Keratinocyte (primary cell): ENCODE measurements around the gene SEZ6. TPM values are rescaled to one million over a fixed set of nuclear protein-coding genes. Genes with fewer than 3 reads are reported as not detected.

Experiments used
- DNase-seq: peaks from one replicate; pipeline ENCODE4 v3.0.0-alpha.2; 2011; ENCODE audit warnings: low read depth, missing footprints, low spot score
- FAIRE-seq: peaks from 2 replicates; lab custom pipeline; 2011; peaks lifted over from hg19 to GRCh38; lab: Jason Lieb, UNC
- H2AFZ ChIP-seq: 2 replicates; pipeline ENCODE4 v1.6.0; 2012; ENCODE audit warnings: low read length, control low read depth, inconsistent platforms; ENCODE audit not compliant: control insufficient read depth
- H3K27ac ChIP-seq: 2 replicates; pipeline ENCODE4 v1.5.1; 2011; ENCODE audit warnings: low read length; ENCODE audit not compliant: control insufficient read depth, insufficient read depth
- H3K27me3 ChIP-seq: 3 replicates; pipeline ENCODE4 v1.6.0; 2011; ENCODE audit warnings: low read length; ENCODE audit not compliant: control insufficient read depth, insufficient read depth; ENCODE audit errors: extremely low read depth
- H3K36me3 ChIP-seq, 2 experiments: 2 replicates in 1 of 2; 3 replicates in 1 of 2; pipeline ENCODE4 v1.5.1; 2011; ENCODE audit warnings: low read length in 2 of 2, mild to moderate bottlenecking in 1 of 2; ENCODE audit not compliant: control insufficient read depth in 2 of 2, insufficient read depth in 2 of 2; ENCODE audit errors: extremely low read depth in 1 of 2
- H3K4me1 ChIP-seq: 3 replicates; pipeline ENCODE4 v1.5.1; 2011; ENCODE audit warnings: low read length; ENCODE audit not compliant: control insufficient read depth, insufficient read depth; ENCODE audit errors: extremely low read depth
- H3K4me2 ChIP-seq: 3 replicates; pipeline ENCODE4 v1.6.0; 2011; ENCODE audit warnings: low read depth, low read length; ENCODE audit not compliant: control insufficient read depth, insufficient read depth; ENCODE audit errors: extremely low read depth
- H3K4me3 ChIP-seq, 3 experiments: fragments of 200-600 bp in 1 of 3; sonication (generic) in 1 of 3; 2 replicates in 2 of 3; 3 replicates in 1 of 3; pipeline ENCODE4 v1.5.1; 2011 to 2016; ENCODE audit warnings: low read length in 3 of 3, mild to moderate bottlenecking in 3 of 3, control low read depth in 2 of 3, inconsistent platforms in 1 of 3, low read depth in 1 of 3, mixed read lengths in 1 of 3, mixed run types in 1 of 3, moderate library complexity in 1 of 3; ENCODE audit not compliant: control insufficient read depth in 2 of 3, insufficient read depth in 2 of 3; ENCODE audit errors: extremely low read depth in 1 of 3
- H3K79me2 ChIP-seq: 2 replicates; pipeline ENCODE4 v1.6.0; 2012; ENCODE audit warnings: low read length; ENCODE audit not compliant: control insufficient read depth, insufficient read depth
- H3K9ac ChIP-seq: 3 replicates; pipeline ENCODE4 v1.6.0; 2011; ENCODE audit warnings: low read length; ENCODE audit not compliant: control insufficient read depth, insufficient read depth; ENCODE audit errors: extremely low read depth
- H3K9me1 ChIP-seq: 3 replicates; pipeline ENCODE4 v1.6.0; 2011; ENCODE audit warnings: low read length; ENCODE audit not compliant: control insufficient read depth, insufficient read depth; ENCODE audit errors: extremely low read depth
- H3K9me3 ChIP-seq: 2 replicates; pipeline ENCODE4 v1.5.1; 2012; ENCODE audit warnings: low read depth, low read length; ENCODE audit not compliant: control insufficient read depth
- H4K20me1 ChIP-seq: 3 replicates; pipeline ENCODE4 v1.6.0; 2011; ENCODE audit warnings: low read length; ENCODE audit not compliant: control insufficient read depth, insufficient read depth; ENCODE audit errors: extremely low read depth
- EZH2 ChIP-seq: IDR thresholded peaks from one replicate; pipeline ENCODE4 v1.6.1; 2012; ENCODE audit warnings: inconsistent platforms, mild to moderate bottlenecking, low read length, moderate library complexity
- dilution Hi-C: fragments of 300-500 bp; cut with MboI; formaldehyde crosslinking; loops from one replicate; pipeline ENCODE4 v1.7.0; 2020; ENCODE audit warnings: low sequenced_read_pairs; ENCODE audit not compliant: extremely low pct_ligation_motif_present
- polyA plus RNA-seq, 5 experiments: library from polyadenylated mRNA; depleted of rRNA in 3 of 5; stranded (reverse) in 3 of 5; stranded (forward) in 1 of 5; unstranded in 1 of 5; fragments of >200 nt; gene quantifications; 1 replicate in 1 of 5; 2 replicates in 3 of 5; 3 replicates in 1 of 5; pipeline versions ENCODE4 v1.2.1 to v1.2.3, GENCODE V29; 2011 to 2012; ENCODE audit warnings: missing spikeins in 2 of 5, low read depth in 1 of 5, low replicate concordance in 1 of 5
- TF ChIP-seq, protein P1 (sequence below), 3 experiments: IDR thresholded peaks in 1 of 3; conservative IDR thresholded peaks in 1 of 3; optimal IDR thresholded peaks in 1 of 3; 2 replicates in 2 of 3; 3 replicates in 1 of 3; pipeline versions ENCODE3 to v1.5.1; 2011; ENCODE audit warnings: low read length in 3 of 3, mild to moderate bottlenecking in 3 of 3, moderate library complexity in 2 of 3, control low read depth in 1 of 3, inconsistent platforms in 1 of 3; ENCODE audit not compliant: insufficient read depth in 2 of 3; ENCODE audit errors: extremely low read depth in 1 of 3

The SEZ6 gene
- polyA plus RNA-seq, 1 donor (not counting 4 experiments of a cell fraction or from before 2014, with no cell fraction given), result not detected

DNA sequence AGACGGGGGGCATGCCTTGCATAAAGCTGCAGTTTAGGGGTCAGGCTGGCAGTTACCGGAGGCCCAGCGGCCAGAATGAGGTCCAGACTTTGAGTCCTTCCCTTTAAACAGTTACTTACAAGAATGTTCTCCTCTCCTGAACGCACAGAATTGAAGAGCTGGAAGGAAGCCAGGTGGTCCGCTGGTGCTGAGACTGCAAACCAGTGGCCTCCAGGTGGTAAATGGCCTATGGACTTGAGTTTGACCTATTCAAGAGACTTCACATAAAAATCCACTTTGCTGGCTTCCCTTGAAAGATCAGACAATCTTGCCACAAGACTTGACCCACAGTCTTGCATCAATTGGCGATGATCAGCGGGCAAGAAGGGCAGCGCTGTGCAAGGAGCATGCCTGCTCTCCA is 14.7 kb upstream of the SEZ6 start:
- dilution Hi-C loops, result no loop called here
- Histone ChIP-seq H3K4me2 (no peak overlapping the region), H3K4me1 (peaks cover 5% of the 10 kb centered on the region), H3K79me2 (no peaks in the 10 kb centered on the region), H3K27me3 (peaks cover 78% of the 10 kb centered on the region), H3K4me3 (no peak overlapping the region), H2AFZ (no peak overlapping the region), H3K36me3 (no peaks in the 10 kb centered on the region), H3K9me1 (no peaks in the 10 kb centered on the region), H3K27ac (no peak overlapping the region), H3K9me3 (no peaks in the 10 kb centered on the region), H4K20me1 (no peaks in the 10 kb centered on the region), H3K9ac (no peak overlapping the region)
- no peak for FAIRE-seq
- TF ChIP-seq, protein P1, sequence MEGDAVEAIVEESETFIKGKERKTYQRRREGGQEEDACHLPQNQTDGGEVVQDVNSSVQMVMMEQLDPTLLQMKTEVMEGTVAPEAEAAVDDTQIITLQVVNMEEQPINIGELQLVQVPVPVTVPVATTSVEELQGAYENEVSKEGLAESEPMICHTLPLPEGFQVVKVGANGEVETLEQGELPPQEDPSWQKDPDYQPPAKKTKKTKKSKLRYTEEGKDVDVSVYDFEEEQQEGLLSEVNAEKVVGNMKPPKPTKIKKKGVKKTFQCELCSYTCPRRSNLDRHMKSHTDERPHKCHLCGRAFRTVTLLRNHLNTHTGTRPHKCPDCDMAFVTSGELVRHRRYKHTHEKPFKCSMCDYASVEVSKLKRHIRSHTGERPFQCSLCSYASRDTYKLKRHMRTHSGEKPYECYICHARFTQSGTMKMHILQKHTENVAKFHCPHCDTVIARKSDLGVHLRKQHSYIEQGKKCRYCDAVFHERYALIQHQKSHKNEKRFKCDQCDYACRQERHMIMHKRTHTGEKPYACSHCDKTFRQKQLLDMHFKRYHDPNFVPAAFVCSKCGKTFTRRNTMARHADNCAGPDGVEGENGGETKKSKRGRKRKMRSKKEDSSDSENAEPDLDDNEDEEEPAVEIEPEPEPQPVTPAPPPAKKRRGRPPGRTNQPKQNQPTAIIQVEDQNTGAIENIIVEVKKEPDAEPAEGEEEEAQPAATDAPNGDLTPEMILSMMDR (optimal IDR thresholded peaks at IDR 0.05 in 1 of 3, IDR thresholded peaks at IDR 0.05 in 1 of 3, conservative IDR thresholded peaks at IDR 0.05 in 1 of 3; ENCODE audit: extremely low read depth in 1 of 3, insufficient read depth in 2 of 3, low read length in 3 of 3), result no peak
- no peak for TF ChIP-seq EZH2
- DNase-seq, result no peak

- peaks cover 73% of the 10 kb centered on the region for H3K27me3 ChIP-seq
- no peak for FAIRE-seq
- no peak overlapping the region for H3K27ac ChIP-seq
- H3K9ac ChIP-seq, result no peak overlapping the region
- no peak for DNase-seq
- TF ChIP-seq EZH2, result no peak
- TF ChIP-seq, protein P1 (optimal IDR thresholded peaks at IDR 0.05 in 1 of 3, IDR thresholded peaks at IDR 0.05 in 1 of 3, conservative IDR thresholded peaks at IDR 0.05 in 1 of 3; ENCODE audit: extremely low read depth in 1 of 3, insufficient read depth in 2 of 3, low read length in 3 of 3), result no peak
- peaks cover 5% of the 10 kb centered on the region for H3K4me1 ChIP-seq
- dilution Hi-C loops, result no loop called here
- peak overlapping the region; percentile 32 for H3K4me2 ChIP-seq
- H2AFZ ChIP-seq, result no peak overlapping the region
- no peaks in the 10 kb centered on the region for H3K79me2 ChIP-seq
- no peaks in the 10 kb centered on the region for H4K20me1 ChIP-seq
- H3K9me3 ChIP-seq, result no peaks in the 10 kb centered on the region
- H3K9me1 ChIP-seq, result no peaks in the 10 kb centered on the region
- H3K36me3 ChIP-seq, result no peaks in the 10 kb centered on the region
- no peak overlapping the region for H3K4me3 ChIP-seq
These were observed 13.8 kb upstream of the SEZ6 start for GRCh38 chr17:29019475-29020181.
